GM20000 (cell line): ENCODE measurements around the gene C1QA.

Source experiments
- DNase-seq: peaks from one replicate; pipeline ENCODE4 v3.0.0; 2012; ENCODE audit warnings: low spot score
- TF ChIP-seq, protein P1 (sequence below): IDR thresholded peaks from 2 replicates; pipeline ENCODE4 v1.5.1; 2012; ENCODE audit warnings: mild to moderate bottlenecking, control low read depth; ENCODE audit errors: extremely low read depth, missing control alignments

C1QA gene

GRCh38 chr1:22602060-22602740 lies 34.2 kb upstream of the C1QA start:
- TF ChIP-seq, protein P1, sequence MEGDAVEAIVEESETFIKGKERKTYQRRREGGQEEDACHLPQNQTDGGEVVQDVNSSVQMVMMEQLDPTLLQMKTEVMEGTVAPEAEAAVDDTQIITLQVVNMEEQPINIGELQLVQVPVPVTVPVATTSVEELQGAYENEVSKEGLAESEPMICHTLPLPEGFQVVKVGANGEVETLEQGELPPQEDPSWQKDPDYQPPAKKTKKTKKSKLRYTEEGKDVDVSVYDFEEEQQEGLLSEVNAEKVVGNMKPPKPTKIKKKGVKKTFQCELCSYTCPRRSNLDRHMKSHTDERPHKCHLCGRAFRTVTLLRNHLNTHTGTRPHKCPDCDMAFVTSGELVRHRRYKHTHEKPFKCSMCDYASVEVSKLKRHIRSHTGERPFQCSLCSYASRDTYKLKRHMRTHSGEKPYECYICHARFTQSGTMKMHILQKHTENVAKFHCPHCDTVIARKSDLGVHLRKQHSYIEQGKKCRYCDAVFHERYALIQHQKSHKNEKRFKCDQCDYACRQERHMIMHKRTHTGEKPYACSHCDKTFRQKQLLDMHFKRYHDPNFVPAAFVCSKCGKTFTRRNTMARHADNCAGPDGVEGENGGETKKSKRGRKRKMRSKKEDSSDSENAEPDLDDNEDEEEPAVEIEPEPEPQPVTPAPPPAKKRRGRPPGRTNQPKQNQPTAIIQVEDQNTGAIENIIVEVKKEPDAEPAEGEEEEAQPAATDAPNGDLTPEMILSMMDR, result no peak
- no peak for DNase-seq

DNA sequence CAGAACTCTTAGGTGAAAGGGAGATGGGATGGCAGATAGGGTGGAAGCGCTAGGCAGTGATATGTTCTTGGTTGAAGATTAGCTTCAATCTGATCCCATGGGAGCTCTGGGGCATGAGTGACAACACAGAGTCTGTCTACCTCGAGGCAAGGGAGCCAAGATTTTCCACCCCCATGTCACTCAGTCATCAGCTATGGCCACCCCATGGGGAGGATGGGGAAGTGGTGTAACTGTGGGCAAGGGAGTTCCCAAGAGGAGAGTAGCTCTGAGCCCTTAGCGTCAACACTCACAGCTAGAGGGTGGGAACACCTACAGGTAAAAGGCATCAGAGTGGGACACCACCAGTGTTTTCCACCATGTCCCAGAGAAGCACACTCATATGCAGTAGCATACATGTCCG lies 30.3 kb upstream of the C1QA start:
- TF ChIP-seq, protein P1, result no peak

GRCh38 chr1:22607154-22607553 lies 29.3 kb upstream of the C1QA start:
- DNase-seq, result no peak
- TF ChIP-seq, protein P1, result no peak

More for the DNA sequence above, 30.3 kb upstream of the C1QA start:
- no peak for DNase-seq

DNA sequence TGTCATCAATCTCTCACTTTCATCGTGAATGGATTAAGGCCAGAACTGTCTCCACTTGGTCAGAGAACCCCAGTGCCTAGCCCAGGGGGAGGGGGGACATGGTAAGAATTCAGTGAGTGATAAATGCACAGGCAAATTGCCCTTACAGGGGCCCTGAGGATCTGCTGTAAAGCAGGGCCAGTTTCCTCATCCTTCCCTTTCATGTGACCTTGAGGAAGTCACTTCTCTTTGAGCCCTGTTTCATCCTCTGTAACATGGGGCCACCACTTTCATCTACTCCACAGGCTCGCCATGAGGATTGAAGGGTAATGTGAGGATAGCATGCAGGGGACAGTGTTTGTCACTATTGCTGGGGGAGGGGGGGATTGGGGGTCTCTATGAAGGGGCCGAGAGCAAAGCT lies 28.1 kb upstream of the C1QA start:
- no peak for DNase-seq
- TF ChIP-seq, protein P1, result no peak

- TF ChIP-seq, protein P1, result no peak
Measured at GRCh38 chr1:22609291-22609690, 27.1 kb upstream of the C1QA start.

GRCh38 chr1:22611530-22611947 lies 24.9 kb upstream of the C1QA start:
- TF ChIP-seq, protein P1, result no peak
- DNase-seq, result no peak

More at GRCh38 chr1:22609291-22609690, 27.1 kb upstream of the C1QA start:
- DNase-seq, result no peak

DNA sequence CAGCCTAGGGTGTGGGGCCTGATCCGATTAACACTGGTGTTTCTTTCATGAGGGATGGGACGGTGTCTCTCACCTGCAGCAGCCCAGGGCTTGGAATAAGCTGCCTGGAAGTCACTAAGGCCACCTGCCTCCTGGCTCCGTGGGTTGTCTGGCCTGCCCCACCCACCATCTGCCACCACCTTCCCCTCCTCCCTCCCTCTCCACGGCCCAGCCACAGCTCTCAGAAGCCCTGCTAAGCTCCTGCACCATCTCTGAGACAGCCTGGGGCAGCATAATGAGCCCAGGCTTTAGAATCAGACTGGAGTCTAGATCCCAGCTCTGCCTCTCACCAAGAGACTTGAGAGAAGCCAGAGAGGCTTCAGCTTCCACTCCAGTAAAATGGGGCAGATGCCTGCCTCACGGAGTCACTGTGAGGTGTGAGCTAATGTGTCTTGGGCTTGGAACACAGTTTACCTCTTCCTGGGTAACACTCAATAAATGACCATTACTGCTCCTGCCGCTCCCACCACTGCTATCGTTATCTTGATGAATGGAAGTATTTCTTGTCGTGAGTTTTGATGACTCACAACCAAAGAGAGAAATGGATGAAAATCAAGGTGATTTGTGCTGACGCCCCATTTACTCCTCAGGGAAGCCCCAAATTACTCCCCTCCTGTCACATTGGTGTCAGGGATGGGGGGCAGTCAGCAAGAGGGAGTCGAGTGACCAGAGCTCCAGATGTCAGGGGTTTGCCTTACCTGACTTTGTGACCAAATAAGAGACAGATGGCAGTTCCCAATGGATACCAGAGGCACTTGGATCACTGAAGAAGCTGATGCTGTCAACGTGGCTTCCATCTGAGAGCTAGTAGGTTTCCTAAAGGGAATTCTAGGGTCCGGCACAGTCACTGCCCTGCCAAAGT lies 23.5 kb upstream of the C1QA start:
- TF ChIP-seq, protein P1, result no peak
- no peak for DNase-seq
